ENCODE data around the gene PPP4R3B.
"Not testable (repeated sequence)": the region's sequence is repeated elsewhere in the genome, so short reads cannot be mapped to it uniquely, and the experiment has no call there.

PPP4R3B gene

GRCh38 chr2:55581435-55581834 lies 36.0 kb downstream of the PPP4R3B start:
- no peak for TF ChIP-seq CTCF (IDR thresholded peaks at IDR 0.05; ENCODE audit: low read depth, low read length, missing control alignments)
- no peak for DNase-seq (ENCODE audit: low read depth)
- no peak overlapping the region for H3K4me3 ChIP-seq (ENCODE audit: low read depth, low read length)

- not testable (repeated sequence) for DNase-seq (ENCODE audit: low read depth); H3K4me3 ChIP-seq (ENCODE audit: low read depth, low read length)
These were observed 48.4 kb downstream of the PPP4R3B start for GRCh38 chr2:55569002-55569401.

- TF ChIP-seq CTCF (IDR thresholded peaks at IDR 0.05; ENCODE audit: low read depth, low read length, missing control alignments): no peak
- H3K4me3 ChIP-seq (ENCODE audit: low read depth, low read length): no peak overlapping the region
- no peak for DNase-seq (ENCODE audit: low read depth)
These were observed 50.1 kb downstream of the PPP4R3B start for GRCh38 chr2:55567298-55567697.

- H3K4me3 ChIP-seq (ENCODE audit: low read depth, low read length): no peak overlapping the region
- no peak for TF ChIP-seq CTCF (IDR thresholded peaks at IDR 0.05; ENCODE audit: low read depth, low read length, missing control alignments)
- DNase-seq (ENCODE audit: low read depth): no peak
These were observed 51.8 kb downstream of the PPP4R3B start for GRCh38 chr2:55565613-55566012.

GRCh38 chr2:55560855-55561254 lies 56.6 kb downstream of the PPP4R3B start:
- no peak overlapping the region for H3K4me3 ChIP-seq (ENCODE audit: low read depth, low read length)
- TF ChIP-seq CTCF (IDR thresholded peaks at IDR 0.05; ENCODE audit: low read depth, low read length, missing control alignments): no peak

GRCh38 chr2:55556809-55557208 lies 60.6 kb downstream of the PPP4R3B start:
- TF ChIP-seq CTCF (IDR thresholded peaks at IDR 0.05; ENCODE audit: low read depth, low read length, missing control alignments): no peak
- DNase-seq (ENCODE audit: low read depth): no peak

More at GRCh38 chr2:55560855-55561254, 56.6 kb downstream of the PPP4R3B start:
- DNase-seq (ENCODE audit: low read depth): no peak

GRCh38 chr2:55555977-55556376 lies 61.4 kb downstream of the PPP4R3B start:
- TF ChIP-seq CTCF (IDR thresholded peaks at IDR 0.05; ENCODE audit: low read depth, low read length, missing control alignments): no peak
- DNase-seq (ENCODE audit: low read depth): no peak
- H3K4me3 ChIP-seq (ENCODE audit: low read depth, low read length): no peak overlapping the region

More at GRCh38 chr2:55556809-55557208, 60.6 kb downstream of the PPP4R3B start:
- no peak overlapping the region for H3K4me3 ChIP-seq (ENCODE audit: low read depth, low read length)
